ENCODE results near the gene CDC25C. TPM values are rescaled to one million over a fixed set of nuclear protein-coding genes. Genes with fewer than 3 reads are reported as not detected.

CDC25C gene
- total and polyA plus RNA-seq, 2 of the 4 experiments (the other 2 are of a cell fraction): 7.3 to 8.2 TPM

GRCh38 chr5:138346889-138347288, 15.3 kb upstream of the CDC25C start:
- BruUV-seq (replicated peaks): no TSS peak
- no peak overlapping the region for H4K8ac ChIP-seq (ENCODE audit: low read depth in 2 of 2, low read length in 2 of 2)
- H4K5ac ChIP-seq (ENCODE audit: low read depth, low read length): no peak overlapping the region
- WGBS, 2 experiments (ENCODE audit: extremely low coverage in 2 of 2, insufficient read length in 1 of 2): 100% methylated on average over 3 of the region's 14 CpGs; no CpG with 5 or more reads in 1 of the 2 experiments
- DNase-seq (no peak), ATAC-seq (ENCODE audit: low read depth) (no peak)
- no peak overlapping the region for H3K4ac ChIP-seq (ENCODE audit: low read depth, low read length)
- peaks cover under 1% of the 10 kb centered on the region; the same call in 1 of the 2 replicates for H3K9me3 ChIP-seq (ENCODE audit: control insufficient read depth, insufficient read depth, low read length)
- H2AK9ac ChIP-seq (replicated peaks; ENCODE audit: low read depth, low read length, poor library complexity): no peak overlapping the region
- no peak overlapping the region for H3K23ac ChIP-seq (ENCODE audit: low read depth, low read length)
- H3K18ac ChIP-seq (ENCODE audit: low read depth, low read length): no peak overlapping the region
- no peak overlapping the region for H3K9ac ChIP-seq (ENCODE audit: low read depth, low read length)
- TF ChIP-seq MAFK (IDR thresholded peaks at IDR 0.05; ENCODE audit: low read depth, low read length) (no peak), CHD1 (IDR thresholded peaks at IDR 0.05; ENCODE audit: low read depth, low read length) (no peak), CEBPB (IDR thresholded peaks at IDR 0.05; ENCODE audit: low read depth, low read length) (no peak), RCOR1 (IDR thresholded peaks at IDR 0.05; ENCODE audit: insufficient replicate concordance, low read length) (no peak), RFX5 (IDR thresholded peaks at IDR 0.05; ENCODE audit: low read depth, low read length) (no peak), MXI1 (IDR thresholded peaks at IDR 0.05; ENCODE audit: borderline replicate concordance, low read depth, low read length) (no peak), NFE2L2 (IDR thresholded peaks at IDR 0.05; ENCODE audit: low read depth, low read length) (no peak), FOS (IDR thresholded peaks at IDR 0.05; ENCODE audit: low read depth, low read length) (no peak), USF2 (IDR thresholded peaks at IDR 0.05; ENCODE audit: low read depth, low read length) (no peak)
- H4K91ac ChIP-seq (ENCODE audit: insufficient read depth, low read depth, low read length): no peak overlapping the region
- H3K4me2 ChIP-seq (ENCODE audit: low read depth, low read length): no peak overlapping the region
- no peak overlapping the region for H3K4me3 ChIP-seq (ENCODE audit: insufficient read depth, low read depth, low read length)
- H4K20me1 ChIP-seq (ENCODE audit: insufficient read depth, low read length): peaks cover 16% of the 10 kb centered on the region
- H2AFZ ChIP-seq (replicated peaks; ENCODE audit: low read length, poor library complexity): no peak overlapping the region
- no peaks in the 10 kb centered on the region for H3K27me3 ChIP-seq (ENCODE audit: control insufficient read depth, insufficient read depth, low read length)
- H3K56ac ChIP-seq (ENCODE audit: extremely low read depth, insufficient read depth, low read length): no peak overlapping the region
- dilution Hi-C loops (cut with HindIII; ENCODE audit: low sequenced_read_pairs, unreplicated experiment): no loop called here
- no peak overlapping the region for H2BK20ac ChIP-seq (ENCODE audit: low read depth, low read length)
- H2BK5ac ChIP-seq (ENCODE audit: low read depth, low read length, poor library complexity, severe bottlenecking): no peak overlapping the region
- peaks cover 11% of the 10 kb centered on the region; the same call in 1 of the 2 replicates for H3K9me1 ChIP-seq (ENCODE audit: insufficient read depth, low read length)
- no peak overlapping the region for H3K14ac ChIP-seq (replicated peaks; ENCODE audit: low read depth, low read length)
- H3K36me3 ChIP-seq (ENCODE audit: control insufficient read depth, insufficient read depth, low read length): peaks cover 49% of the 10 kb centered on the region
- H2BK120ac ChIP-seq (ENCODE audit: low read depth, low read length): no peak overlapping the region
- H2AK5ac ChIP-seq (ENCODE audit: low read depth, low read length): no peak overlapping the region
- in situ Hi-C loops (cut with MboI; ENCODE audit: low sequenced_read_pairs): no loop called here
- POLR2A ChIA-PET (ENCODE audit: unreplicated experiment): no interaction called here
- H3K4me1 ChIP-seq (ENCODE audit: control insufficient read depth, insufficient read depth, low read length): peaks cover 2% of the 10 kb centered on the region; the same call in 1 of the 2 replicates
- peaks cover 9 to 33% of the 10 kb centered on the region in 2 experiments for H3K79me1 ChIP-seq (ENCODE audit: low read depth in 1 of 2, low read length in 2 of 2)
- H3K27ac ChIP-seq (ENCODE audit: insufficient read depth, low read length): no peak overlapping the region
- intact Hi-C loops (cut with micrococcal nuclease): no loop called here
- CTCF ChIA-PET: no interaction called here
- no peak overlapping the region for H2BK15ac ChIP-seq (ENCODE audit: low read depth, low read length)

Data from IMR-90 (cell line).